ENCODE results near the gene DOCK4.

DOCK4 gene

GRCh38 chr7:111987115-111987826, 218.9 kb downstream of the DOCK4 start:
- H3K27ac ChIP-seq (ENCODE audit: low read depth in 2 of 2, low read length in 2 of 2) = no peak overlapping the region
- no peaks in the 10 kb centered on the region for H3K27me3 ChIP-seq (ENCODE audit: control insufficient read depth in 2 of 2, insufficient read depth in 2 of 2, low read length in 2 of 2)
- H3K4me1 ChIP-seq (ENCODE audit: control insufficient read depth in 2 of 2, insufficient read depth in 2 of 2, low read length in 2 of 2) = no peaks in the 10 kb centered on the region
- H3K36me3 ChIP-seq (ENCODE audit: control insufficient read depth in 2 of 2, insufficient read depth in 2 of 2, low read length in 2 of 2) = no peaks in the 10 kb centered on the region
- no peak overlapping the region for H3K9ac ChIP-seq (ENCODE audit: low read depth in 1 of 2, low read length in 2 of 2)
- H3K9me3 ChIP-seq (ENCODE audit: control insufficient read depth in 2 of 2, low read length in 2 of 2) = no peaks in the 10 kb centered on the region
- no peak overlapping the region for H3K4me3 ChIP-seq (ENCODE audit: low read length in 2 of 2)

- Histone ChIP-seq H3K36me3 (ENCODE audit: control insufficient read depth in 2 of 2, insufficient read depth in 2 of 2, low read length in 2 of 2) (no peaks in the 10 kb centered on the region), H3K27ac (ENCODE audit: low read depth in 2 of 2, low read length in 2 of 2) (no peak overlapping the region), H3K27me3 (ENCODE audit: control insufficient read depth in 2 of 2, insufficient read depth in 2 of 2, low read length in 2 of 2) (no peaks in the 10 kb centered on the region), H3K9me3 (ENCODE audit: control insufficient read depth in 2 of 2, low read length in 2 of 2) (no peaks in the 10 kb centered on the region), H3K4me1 (ENCODE audit: control insufficient read depth in 2 of 2, insufficient read depth in 2 of 2, low read length in 2 of 2) (no peaks in the 10 kb centered on the region), H3K9ac (ENCODE audit: low read depth in 1 of 2, low read length in 2 of 2) (no peak overlapping the region), H3K4me3 (ENCODE audit: low read length in 2 of 2) (no peak overlapping the region)
These were observed 219.6 kb downstream of the DOCK4 start for GRCh38 chr7:111986601-111987000.

- no peak overlapping the region for H3K27ac ChIP-seq (ENCODE audit: low read depth in 2 of 2, low read length in 2 of 2)
- no peak overlapping the region for H3K4me3 ChIP-seq (ENCODE audit: low read length in 2 of 2)
- H3K27me3 ChIP-seq (ENCODE audit: control insufficient read depth in 2 of 2, insufficient read depth in 2 of 2, low read length in 2 of 2) = no peaks in the 10 kb centered on the region
- H3K9ac ChIP-seq (ENCODE audit: low read depth in 1 of 2, low read length in 2 of 2) = no peak overlapping the region
- H3K4me1 ChIP-seq (ENCODE audit: control insufficient read depth in 2 of 2, insufficient read depth in 2 of 2, low read length in 2 of 2) = no peaks in the 10 kb centered on the region
- no peaks in the 10 kb centered on the region for H3K36me3 ChIP-seq (ENCODE audit: control insufficient read depth in 2 of 2, insufficient read depth in 2 of 2, low read length in 2 of 2)
- H3K9me3 ChIP-seq (ENCODE audit: control insufficient read depth in 2 of 2, low read length in 2 of 2) = no peaks in the 10 kb centered on the region
These were observed 220.4 kb downstream of the DOCK4 start for GRCh38 chr7:111985798-111986197.

- Histone ChIP-seq H3K4me1 (ENCODE audit: control insufficient read depth in 2 of 2, insufficient read depth in 2 of 2, low read length in 2 of 2) (no peaks in the 10 kb centered on the region), H3K36me3 (ENCODE audit: control insufficient read depth in 2 of 2, insufficient read depth in 2 of 2, low read length in 2 of 2) (no peaks in the 10 kb centered on the region)
These were observed 223.4 kb downstream of the DOCK4 start for GRCh38 chr7:111982804-111983203.

GRCh38 chr7:111982133-111982532, 224.1 kb downstream of the DOCK4 start:
- Histone ChIP-seq H3K9ac (ENCODE audit: low read depth in 1 of 2, low read length in 2 of 2) (no peak overlapping the region), H3K27ac (ENCODE audit: low read depth in 2 of 2, low read length in 2 of 2) (no peak overlapping the region), H3K27me3 (ENCODE audit: control insufficient read depth in 2 of 2, insufficient read depth in 2 of 2, low read length in 2 of 2) (no peaks in the 10 kb centered on the region)

More at GRCh38 chr7:111982804-111983203, 223.4 kb downstream of the DOCK4 start:
- H3K9ac ChIP-seq (ENCODE audit: low read depth in 1 of 2, low read length in 2 of 2) = no peak overlapping the region
- H3K27ac ChIP-seq (ENCODE audit: low read depth in 2 of 2, low read length in 2 of 2) = no peak overlapping the region
- H3K9me3 ChIP-seq (ENCODE audit: control insufficient read depth in 2 of 2, low read length in 2 of 2) = no peaks in the 10 kb centered on the region
- H3K27me3 ChIP-seq (ENCODE audit: control insufficient read depth in 2 of 2, insufficient read depth in 2 of 2, low read length in 2 of 2) = no peaks in the 10 kb centered on the region
- H3K4me3 ChIP-seq (ENCODE audit: low read length in 2 of 2) = no peak overlapping the region

GRCh38 chr7:111980725-111981124, 225.5 kb downstream of the DOCK4 start:
- Histone ChIP-seq H3K9me3 (ENCODE audit: control insufficient read depth in 2 of 2, low read length in 2 of 2) (no peaks in the 10 kb centered on the region), H3K4me3 (ENCODE audit: low read length in 2 of 2) (no peak overlapping the region), H3K4me1 (ENCODE audit: control insufficient read depth in 2 of 2, insufficient read depth in 2 of 2, low read length in 2 of 2) (no peaks in the 10 kb centered on the region), H3K27me3 (ENCODE audit: control insufficient read depth in 2 of 2, insufficient read depth in 2 of 2, low read length in 2 of 2) (no peaks in the 10 kb centered on the region), H3K27ac (ENCODE audit: low read depth in 2 of 2, low read length in 2 of 2) (no peak overlapping the region), H3K9ac (ENCODE audit: low read depth in 1 of 2, low read length in 2 of 2) (no peak overlapping the region), H3K36me3 (ENCODE audit: control insufficient read depth in 2 of 2, insufficient read depth in 2 of 2, low read length in 2 of 2) (no peaks in the 10 kb centered on the region)

More at GRCh38 chr7:111982133-111982532, 224.1 kb downstream of the DOCK4 start:
- H3K4me1 ChIP-seq (ENCODE audit: control insufficient read depth in 2 of 2, insufficient read depth in 2 of 2, low read length in 2 of 2) = no peaks in the 10 kb centered on the region
- no peaks in the 10 kb centered on the region for H3K9me3 ChIP-seq (ENCODE audit: control insufficient read depth in 2 of 2, low read length in 2 of 2)
- no peak overlapping the region for H3K4me3 ChIP-seq (ENCODE audit: low read length in 2 of 2)
- H3K36me3 ChIP-seq (ENCODE audit: control insufficient read depth in 2 of 2, insufficient read depth in 2 of 2, low read length in 2 of 2) = no peaks in the 10 kb centered on the region

GRCh38 chr7:111975346-111975745, 230.9 kb downstream of the DOCK4 start:
- H3K9me3 ChIP-seq (ENCODE audit: control insufficient read depth in 2 of 2, low read length in 2 of 2) = no peaks in the 10 kb centered on the region
- no peaks in the 10 kb centered on the region for H3K4me1 ChIP-seq (ENCODE audit: control insufficient read depth in 2 of 2, insufficient read depth in 2 of 2, low read length in 2 of 2)
- H3K27me3 ChIP-seq (ENCODE audit: control insufficient read depth in 2 of 2, insufficient read depth in 2 of 2, low read length in 2 of 2) = no peaks in the 10 kb centered on the region
- no peaks in the 10 kb centered on the region for H3K36me3 ChIP-seq (ENCODE audit: control insufficient read depth in 2 of 2, insufficient read depth in 2 of 2, low read length in 2 of 2)
- no peak overlapping the region for H3K9ac ChIP-seq (ENCODE audit: low read depth in 1 of 2, low read length in 2 of 2)
- no peak overlapping the region for H3K27ac ChIP-seq (ENCODE audit: low read depth in 2 of 2, low read length in 2 of 2)
- no peak overlapping the region for H3K4me3 ChIP-seq (ENCODE audit: low read length in 2 of 2)

- no peak overlapping the region for H3K27ac ChIP-seq (ENCODE audit: low read depth in 2 of 2, low read length in 2 of 2)
- H3K4me1 ChIP-seq (ENCODE audit: control insufficient read depth in 2 of 2, insufficient read depth in 2 of 2, low read length in 2 of 2) = no peaks in the 10 kb centered on the region
- H3K4me3 ChIP-seq (ENCODE audit: low read length in 2 of 2) = no peak overlapping the region
- no peaks in the 10 kb centered on the region for H3K9me3 ChIP-seq (ENCODE audit: control insufficient read depth in 2 of 2, low read length in 2 of 2)
- H3K27me3 ChIP-seq (ENCODE audit: control insufficient read depth in 2 of 2, insufficient read depth in 2 of 2, low read length in 2 of 2) = no peaks in the 10 kb centered on the region
- no peaks in the 10 kb centered on the region for H3K36me3 ChIP-seq (ENCODE audit: control insufficient read depth in 2 of 2, insufficient read depth in 2 of 2, low read length in 2 of 2)
- no peak overlapping the region for H3K9ac ChIP-seq (ENCODE audit: low read depth in 1 of 2, low read length in 2 of 2)
These were observed 245.2 kb downstream of the DOCK4 start for GRCh38 chr7:111960984-111961383.

- H3K4me1 ChIP-seq (ENCODE audit: control insufficient read depth in 2 of 2, insufficient read depth in 2 of 2, low read length in 2 of 2) = no peaks in the 10 kb centered on the region
- H3K27ac ChIP-seq (ENCODE audit: low read depth in 2 of 2, low read length in 2 of 2) = no peak overlapping the region
- no peak overlapping the region for H3K9ac ChIP-seq (ENCODE audit: low read depth in 1 of 2, low read length in 2 of 2)
- H3K4me3 ChIP-seq (ENCODE audit: low read length in 2 of 2) = no peak overlapping the region
- no peaks in the 10 kb centered on the region for H3K9me3 ChIP-seq (ENCODE audit: control insufficient read depth in 2 of 2, low read length in 2 of 2)
- no peaks in the 10 kb centered on the region for H3K36me3 ChIP-seq (ENCODE audit: control insufficient read depth in 2 of 2, insufficient read depth in 2 of 2, low read length in 2 of 2)
- no peaks in the 10 kb centered on the region for H3K27me3 ChIP-seq (ENCODE audit: control insufficient read depth in 2 of 2, insufficient read depth in 2 of 2, low read length in 2 of 2)
These were observed 247.3 kb downstream of the DOCK4 start for GRCh38 chr7:111958896-111959295.

- no peak overlapping the region for H3K4me3 ChIP-seq (ENCODE audit: low read length in 2 of 2)
- H3K9me3 ChIP-seq (ENCODE audit: control insufficient read depth in 2 of 2, low read length in 2 of 2) = no peaks in the 10 kb centered on the region
- H3K27me3 ChIP-seq (ENCODE audit: control insufficient read depth in 2 of 2, insufficient read depth in 2 of 2, low read length in 2 of 2) = no peaks in the 10 kb centered on the region
- H3K27ac ChIP-seq (ENCODE audit: low read depth in 2 of 2, low read length in 2 of 2) = no peak overlapping the region
- no peak overlapping the region for H3K9ac ChIP-seq (ENCODE audit: low read depth in 1 of 2, low read length in 2 of 2)
- H3K4me1 ChIP-seq (ENCODE audit: control insufficient read depth in 2 of 2, insufficient read depth in 2 of 2, low read length in 2 of 2) = no peaks in the 10 kb centered on the region
- no peaks in the 10 kb centered on the region for H3K36me3 ChIP-seq (ENCODE audit: control insufficient read depth in 2 of 2, insufficient read depth in 2 of 2, low read length in 2 of 2)
These were observed 247.8 kb downstream of the DOCK4 start for GRCh38 chr7:111958431-111958830.

Data from mucosa of rectum (tissue), 2 donors.